CD4-positive, alpha-beta T cell treated with Interferon gamma for 1 hour (primary cell): ENCODE results near the gene SMPD3.
A peak's percentile ranks its signal among the peaks of the same experiment; 100 is the strongest.
"Not testable (repeated sequence)": the region's sequence is repeated elsewhere in the genome, so short reads cannot be mapped to it uniquely, and the experiment has no call there.

Source experiments
- DNase-seq: peaks from one replicate; pipeline ENCODE4 v3.0.0-alpha.2; 2020

SMPD3 gene

DNA sequence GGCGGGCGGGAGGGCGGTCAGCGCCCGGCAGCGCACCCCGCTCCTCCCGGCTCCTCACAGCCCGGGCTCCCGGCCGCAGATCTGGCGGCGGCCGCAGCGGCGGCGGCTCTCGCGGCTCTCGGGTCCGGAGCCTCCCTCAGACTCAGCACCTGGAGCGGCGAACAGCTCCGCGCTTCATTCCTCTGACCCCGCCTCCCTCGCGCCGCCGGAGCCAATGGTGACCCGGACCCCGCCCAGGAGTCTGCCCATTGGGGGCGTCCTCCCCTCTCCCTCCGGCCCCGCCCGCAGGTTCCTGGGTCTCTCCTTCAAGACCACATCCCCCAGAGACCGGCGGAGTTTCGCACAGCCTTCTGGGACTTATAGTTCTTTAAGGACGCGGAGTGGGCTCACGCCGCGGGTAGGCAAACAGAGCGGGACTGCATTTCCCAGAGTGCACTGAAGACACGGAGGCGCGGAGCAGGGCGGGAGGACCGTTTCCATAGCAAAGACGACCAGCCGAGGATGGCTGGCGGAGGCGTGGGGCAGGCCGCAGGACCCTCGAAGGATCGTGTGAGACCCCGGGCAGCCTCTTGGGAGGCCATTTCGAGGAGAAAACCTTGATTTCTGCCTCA, at the start of gene SMPD3:
TSS of gene SMPD3 (minus strand) at position 149 of the 611 bp plus-strand sequence. CDS start 76,327 bp downstream, outside the sequence.
- DNase-seq: peak; percentile 98

DNA sequence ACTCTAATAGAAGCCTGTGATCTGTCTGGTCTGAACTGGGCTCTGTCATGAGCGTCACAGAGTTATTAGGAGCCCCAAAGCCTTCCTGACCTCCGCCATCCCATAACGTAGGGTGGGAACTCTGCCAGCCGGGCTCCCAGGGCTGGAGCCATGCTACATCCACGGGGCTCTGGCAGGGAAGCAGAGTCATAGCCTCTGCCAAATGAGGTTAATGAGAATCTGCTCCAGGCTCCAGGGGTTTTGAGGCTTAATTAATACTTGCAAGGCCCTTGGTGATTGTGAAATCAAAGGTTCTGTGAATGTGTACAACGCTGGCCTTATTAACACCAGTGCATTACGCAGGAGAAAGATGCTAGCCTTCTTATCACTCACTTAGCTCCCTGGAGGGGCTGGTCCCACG, 48.4 kb upstream of the SMPD3 start:
- DNase-seq: no peak

DNA sequence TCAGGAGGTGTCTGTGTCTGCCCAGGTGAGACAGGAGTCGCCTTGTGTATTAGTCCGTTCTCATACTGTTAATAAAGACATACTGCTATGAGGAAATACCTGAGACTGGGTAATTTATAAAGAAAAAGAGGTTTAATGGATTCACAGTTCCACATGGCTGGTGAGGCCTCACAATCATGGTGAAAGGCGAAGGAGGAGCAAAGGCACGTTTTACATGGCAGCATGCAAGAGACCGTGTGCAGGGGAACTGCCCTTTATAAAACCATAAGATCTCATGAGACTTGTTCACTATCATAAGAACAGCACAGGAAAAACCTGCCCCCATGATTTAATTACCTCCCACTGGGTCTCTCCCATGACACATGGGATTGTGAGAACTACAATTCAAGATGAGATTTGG, 46.0 kb upstream of the SMPD3 start:
- not testable (repeated sequence) for DNase-seq

GRCh38 chr16:68493412-68494070, 45.2 kb upstream of the SMPD3 start:
- no peak for DNase-seq

- DNase-seq: no peak
Measured at GRCh38 chr16:68492543-68493411, 44.5 kb upstream of the SMPD3 start.

DNA sequence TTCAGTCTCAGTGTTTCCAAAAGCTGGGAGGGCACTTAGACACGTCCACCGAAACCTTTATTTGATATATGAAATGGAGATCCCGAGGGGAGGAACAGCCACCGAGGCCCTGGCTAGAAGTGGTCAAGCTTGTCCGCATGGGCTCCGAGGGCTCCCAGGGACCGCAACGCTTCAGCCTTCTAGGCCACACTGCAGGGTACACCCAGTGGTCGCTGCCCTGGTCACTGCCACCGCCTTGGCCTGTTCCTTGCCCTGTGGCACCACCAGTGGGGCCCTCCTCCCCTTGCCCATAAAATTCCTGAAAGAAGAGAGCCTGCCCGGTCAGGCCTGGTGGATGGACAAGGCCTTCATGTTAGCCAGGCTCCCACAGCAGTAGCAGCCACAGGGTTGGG, 43.8 kb upstream of the SMPD3 start:
- DNase-seq: no peak

- DNase-seq: no peak
Measured at GRCh38 chr16:68491576-68491950, 43.3 kb upstream of the SMPD3 start.

GRCh38 chr16:68490829-68491575, 42.7 kb upstream of the SMPD3 start:
- DNase-seq: no peak

DNA sequence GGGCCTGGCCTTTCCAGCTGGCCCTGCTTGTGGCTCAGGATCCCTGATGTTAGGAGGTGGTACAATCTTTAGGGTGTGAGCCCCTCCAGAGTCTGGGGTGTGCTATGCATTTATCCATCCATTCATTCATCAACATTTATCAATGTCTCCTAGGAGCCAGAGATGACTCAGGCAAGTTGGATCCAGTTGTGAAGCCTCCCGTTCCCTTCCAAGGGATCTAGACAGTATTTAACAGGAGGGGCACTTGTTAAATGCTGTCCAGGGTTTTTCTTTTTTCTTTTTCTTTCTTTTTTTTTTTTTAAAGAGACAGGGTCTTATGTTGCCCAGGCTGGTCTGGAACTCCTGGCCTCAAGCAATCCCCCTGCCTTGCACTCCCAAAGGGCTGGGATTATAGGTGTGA, 42.0 kb upstream of the SMPD3 start:
- DNase-seq: no peak

GRCh38 chr16:68488554-68488953, 40.2 kb upstream of the SMPD3 start:
- no peak for DNase-seq

GRCh38 chr16:68487669-68488068, 39.4 kb upstream of the SMPD3 start:
- no peak for DNase-seq

GRCh38 chr16:68487203-68487514, 38.9 kb upstream of the SMPD3 start:
- no peak for DNase-seq

DNA sequence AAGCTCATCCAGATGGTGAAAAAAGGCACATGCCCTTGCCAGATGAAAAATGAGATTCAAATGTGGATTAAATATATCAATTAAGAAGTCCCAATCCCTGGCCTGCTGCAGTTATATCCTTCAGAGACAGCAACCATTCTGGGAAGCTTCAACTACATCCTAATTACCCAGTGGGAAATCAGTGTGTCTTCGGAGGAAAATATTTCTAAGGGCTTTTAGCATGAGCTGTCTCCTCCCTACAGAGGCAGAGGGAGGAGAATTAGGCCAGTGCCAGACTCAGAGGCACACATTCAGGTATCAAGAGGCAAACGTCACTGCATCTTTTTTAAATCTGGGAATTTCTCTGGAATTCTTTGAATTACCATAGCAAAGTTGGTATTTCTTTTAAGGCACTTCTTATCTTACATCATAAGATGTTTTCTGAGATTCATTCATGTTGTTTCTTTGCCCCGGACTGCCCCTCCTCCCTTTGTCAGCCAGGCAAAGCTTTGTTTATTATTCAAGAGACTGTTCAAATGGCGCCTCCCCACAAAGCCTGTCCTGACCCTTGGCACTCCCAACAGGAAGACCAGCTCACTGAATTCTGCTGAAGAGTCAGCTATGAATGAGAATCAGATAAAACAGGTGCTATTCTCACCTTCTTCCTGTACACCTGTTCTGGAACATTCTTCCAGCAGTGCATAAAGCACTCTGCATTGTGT, 38.3 kb upstream of the SMPD3 start:
- DNase-seq: no peak

GRCh38 chr16:68481636-68482035, 33.3 kb upstream of the SMPD3 start:
- no peak for DNase-seq

GRCh38 chr16:68480084-68480995, 32.0 kb upstream of the SMPD3 start:
- DNase-seq: no peak

DNA sequence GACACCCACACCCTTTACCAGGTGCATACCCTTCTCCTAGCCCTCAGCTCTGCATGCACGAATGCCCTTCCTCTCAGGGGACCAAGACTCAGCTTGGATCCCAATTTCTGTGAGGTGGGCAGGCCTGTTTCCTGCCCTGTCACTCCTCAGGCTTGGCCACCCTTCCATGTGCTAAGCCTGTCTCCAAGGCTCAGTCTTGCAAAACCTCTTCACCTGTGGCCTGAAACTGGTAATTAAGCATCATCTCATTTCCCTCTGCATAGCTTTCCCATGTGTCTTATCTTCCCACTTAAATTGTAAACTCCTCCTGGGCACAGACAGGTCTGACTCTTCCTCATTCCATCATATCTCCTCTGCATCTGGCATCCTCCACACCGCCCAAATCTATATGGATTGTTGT, 31.0 kb upstream of the SMPD3 start:
- no peak for DNase-seq

DNA sequence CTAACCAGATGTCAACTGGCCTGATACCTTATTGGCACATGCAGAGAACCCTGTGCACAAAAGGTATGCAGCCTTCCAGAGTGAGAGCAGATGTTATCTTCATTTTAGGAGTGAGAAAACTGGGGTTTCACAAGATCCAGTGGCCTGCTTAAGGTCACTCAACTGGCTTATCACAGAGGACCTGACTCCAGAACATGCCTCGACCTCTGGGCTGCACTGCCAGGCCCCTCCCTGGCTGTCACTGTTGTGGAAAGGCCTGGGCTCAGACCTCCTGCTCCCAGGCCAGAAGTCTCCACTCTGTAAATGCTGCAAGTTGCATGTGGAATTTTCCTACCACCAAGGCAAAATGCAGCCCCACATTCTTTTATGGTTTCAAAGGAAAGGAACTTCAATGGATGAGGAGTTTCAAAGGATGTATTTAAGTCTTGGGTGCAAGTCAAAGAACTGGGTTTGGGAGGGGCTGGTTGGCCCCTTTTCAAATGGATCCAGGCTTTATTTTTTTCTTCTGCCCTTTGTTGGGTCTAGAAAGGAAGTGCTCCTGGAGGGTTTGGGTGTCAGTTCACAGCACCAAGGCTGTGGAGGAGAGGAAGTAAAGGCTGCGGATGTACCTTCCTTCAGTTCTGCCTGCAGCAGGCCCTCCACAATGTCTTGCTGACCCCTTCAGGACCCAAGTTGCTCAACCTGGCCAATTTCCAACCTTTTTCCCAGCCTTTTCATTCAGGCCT, 30.4 kb upstream of the SMPD3 start:
- DNase-seq: no peak

DNA sequence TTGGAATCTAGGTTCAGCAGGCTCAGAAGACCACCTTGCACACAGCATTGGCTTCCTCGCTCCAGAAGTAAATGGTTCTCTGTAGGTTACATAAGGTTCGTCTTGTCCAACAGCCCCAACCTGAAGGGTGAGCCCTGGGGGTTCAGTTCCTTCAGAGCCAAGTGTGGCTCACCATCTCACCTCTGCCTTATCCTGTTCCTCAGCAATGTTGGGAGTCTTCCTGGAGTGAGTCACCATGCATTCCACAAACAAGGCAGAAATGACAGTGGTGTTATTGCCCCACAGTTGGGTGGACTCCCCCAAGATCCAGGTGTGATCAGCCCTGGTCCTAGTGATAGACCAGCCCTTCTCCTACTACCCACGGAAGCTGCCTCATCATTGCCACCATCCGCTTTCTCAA, 26.8 kb upstream of the SMPD3 start:
- DNase-seq: no peak

- DNase-seq: no peak
Measured at GRCh38 chr16:68473358-68474070, 25.2 kb upstream of the SMPD3 start.

DNA sequence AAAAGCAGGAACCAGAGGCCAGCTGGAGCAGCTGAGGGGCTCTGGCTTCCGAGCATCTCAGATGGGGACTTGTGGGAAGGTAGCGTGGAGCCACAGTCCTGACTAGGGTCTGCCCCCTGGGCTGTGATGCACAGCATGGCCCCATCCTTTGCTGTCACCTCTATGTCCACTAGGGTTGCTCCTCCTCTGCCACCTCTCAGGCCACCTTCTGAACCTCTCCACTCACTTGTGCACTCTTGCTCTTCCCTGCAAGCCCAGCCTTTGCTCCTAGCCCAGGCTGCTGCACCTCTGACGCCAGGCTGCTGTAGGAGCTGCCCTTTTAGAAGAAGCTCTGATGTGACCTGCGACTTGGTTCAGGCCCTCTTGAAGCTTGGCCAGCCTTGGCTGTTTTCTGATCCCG, 24.3 kb upstream of the SMPD3 start:
- DNase-seq: no peak
